ENCODE results near the gene SERPINA6.
"Not testable (repeated sequence)": the region's sequence is repeated elsewhere in the genome, so short reads cannot be mapped to it uniquely, and the experiment has no call there.

The SERPINA6 gene

DNA sequence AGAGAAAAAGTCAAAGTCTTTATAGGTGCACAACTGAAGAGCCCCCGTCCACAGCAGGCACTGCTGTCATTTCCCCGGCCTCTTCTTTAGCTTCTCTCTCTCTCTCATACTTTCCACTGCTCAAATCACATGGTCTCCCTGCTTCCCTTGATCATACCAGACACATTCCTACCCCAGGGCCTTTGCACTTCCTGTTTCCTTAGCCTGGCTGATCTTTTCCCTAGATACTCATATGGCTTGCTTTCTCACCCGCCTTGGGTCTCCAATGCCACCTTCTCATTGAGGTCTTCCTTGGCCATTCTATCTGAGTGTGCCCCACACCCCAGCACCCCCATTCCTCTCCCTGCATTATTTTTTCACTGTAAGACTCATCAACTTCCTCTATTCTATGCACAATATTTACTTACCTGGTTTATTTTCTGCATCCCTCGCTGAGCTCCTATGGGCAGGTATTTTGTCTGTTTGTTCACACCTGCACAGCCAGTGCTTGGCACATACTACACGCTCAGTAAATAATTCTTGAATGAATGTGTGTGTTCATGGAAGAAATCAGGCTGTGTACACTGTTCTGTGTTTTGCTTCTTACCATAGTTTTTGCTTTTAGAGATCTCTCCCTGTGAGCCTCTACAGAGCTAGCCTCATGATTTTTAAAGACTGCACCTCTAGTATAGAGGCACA, 33.4 kb upstream of the SERPINA6 start:
- no peaks in the 10 kb centered on the region for H3K27me3 ChIP-seq (ENCODE audit: insufficient read depth, low read length, poor library complexity, severe bottlenecking)
- H3K79me2 ChIP-seq (ENCODE audit: insufficient read depth, low read length) = no peaks in the 10 kb centered on the region
- no peak overlapping the region for H2AFZ ChIP-seq (ENCODE audit: low read length)
- no peaks in the 10 kb centered on the region for H3K4me1 ChIP-seq (ENCODE audit: insufficient read depth, low read length, poor library complexity, severe bottlenecking)
- TF ChIP-seq EZH2phosphoT487 (IDR thresholded peaks at IDR 0.05; ENCODE audit: borderline replicate concordance) (no peak), CTCF (conservative IDR thresholded peaks at IDR 0.05; ENCODE audit: low read length) (no peak)
- H3F3A ChIP-seq (ENCODE audit: low read depth) = no peaks in the 10 kb centered on the region
- no peak overlapping the region for H3K4me2 ChIP-seq (ENCODE audit: low read depth, low read length, poor library complexity, severe bottlenecking)
- H3K9me2 ChIP-seq (replicated peaks; ENCODE audit: low read depth, low read length) = no peaks in the 10 kb centered on the region
- no peaks in the 10 kb centered on the region for H4K20me1 ChIP-seq (ENCODE audit: insufficient read depth, low read length, poor library complexity, severe bottlenecking)
- no peak overlapping the region for H3K4me3 ChIP-seq (ENCODE audit: low read length, poor library complexity, severe bottlenecking)
- H3K9me3 ChIP-seq (ENCODE audit: insufficient read depth, low read depth, low read length) = no peaks in the 10 kb centered on the region; the same call in 1 of the 2 replicates
- no peaks in the 10 kb centered on the region for H3K36me3 ChIP-seq (ENCODE audit: insufficient read depth, low read length)
- no peak overlapping the region for H3K9ac ChIP-seq (ENCODE audit: low read depth, low read length, poor library complexity, severe bottlenecking)

DNA sequence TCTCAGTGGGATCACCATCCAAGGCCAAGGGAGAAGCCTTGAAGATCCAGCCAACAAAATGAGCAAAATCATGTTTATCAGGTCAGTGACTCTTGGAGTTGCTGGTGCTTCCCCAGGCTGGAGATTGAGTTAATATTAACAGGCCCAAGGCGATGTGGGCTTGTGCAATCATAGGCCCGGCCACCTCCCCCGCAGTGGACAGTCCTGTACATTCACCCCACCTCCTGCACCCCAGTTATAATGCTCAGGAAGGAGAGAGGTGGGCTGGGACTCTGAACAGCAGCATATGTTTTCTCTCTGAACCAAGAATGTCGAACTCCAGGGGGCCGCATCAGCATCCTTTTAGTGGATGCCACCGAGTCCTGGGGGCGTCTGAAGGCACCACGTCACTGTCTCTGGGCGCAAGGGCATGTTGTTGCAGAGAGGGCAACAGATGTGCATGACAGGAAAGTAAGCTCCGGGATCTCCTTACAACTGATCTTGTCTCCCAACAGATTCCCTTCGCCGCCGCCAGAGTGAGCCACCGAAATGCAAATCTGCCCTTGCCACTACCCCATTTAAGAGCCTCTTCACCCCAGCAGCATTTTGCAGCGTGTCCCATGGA, 32.2 kb upstream of the SERPINA6 start:
- Histone ChIP-seq H3K9ac (ENCODE audit: low read depth, low read length, poor library complexity, severe bottlenecking) (no peak overlapping the region), H3K4me2 (ENCODE audit: low read depth, low read length, poor library complexity, severe bottlenecking) (no peak overlapping the region), H2AFZ (ENCODE audit: low read length) (no peak overlapping the region), H3K9me3 (ENCODE audit: insufficient read depth, low read depth, low read length) (no peaks in the 10 kb centered on the region; the same call in 1 of the 2 replicates), H3K79me2 (ENCODE audit: insufficient read depth, low read length) (no peaks in the 10 kb centered on the region), H3K36me3 (ENCODE audit: insufficient read depth, low read length) (no peaks in the 10 kb centered on the region), H3K4me3 (ENCODE audit: low read length, poor library complexity, severe bottlenecking) (no peak overlapping the region), H3K27me3 (ENCODE audit: insufficient read depth, low read length, poor library complexity, severe bottlenecking) (no peaks in the 10 kb centered on the region), H3K4me1 (ENCODE audit: insufficient read depth, low read length, poor library complexity, severe bottlenecking) (no peaks in the 10 kb centered on the region), H3F3A (ENCODE audit: low read depth) (no peaks in the 10 kb centered on the region), H3K9me2 (replicated peaks; ENCODE audit: low read depth, low read length) (no peaks in the 10 kb centered on the region), H4K20me1 (ENCODE audit: insufficient read depth, low read length, poor library complexity, severe bottlenecking) (no peaks in the 10 kb centered on the region)
- no peak for TF ChIP-seq CTCF (conservative IDR thresholded peaks at IDR 0.05; ENCODE audit: low read length)
- no peak for TF ChIP-seq EZH2phosphoT487 (IDR thresholded peaks at IDR 0.05; ENCODE audit: borderline replicate concordance)

- Histone ChIP-seq H3K9me3 (ENCODE audit: insufficient read depth, low read depth, low read length) (no peaks in the 10 kb centered on the region; the same call in 1 of the 2 replicates), H3K27me3 (ENCODE audit: insufficient read depth, low read length, poor library complexity, severe bottlenecking) (no peaks in the 10 kb centered on the region), H4K20me1 (ENCODE audit: insufficient read depth, low read length, poor library complexity, severe bottlenecking) (no peaks in the 10 kb centered on the region), H3K4me2 (ENCODE audit: low read depth, low read length, poor library complexity, severe bottlenecking) (no peak overlapping the region), H3K9ac (ENCODE audit: low read depth, low read length, poor library complexity, severe bottlenecking) (no peak overlapping the region), H3K36me3 (ENCODE audit: insufficient read depth, low read length) (no peaks in the 10 kb centered on the region), H2AFZ (ENCODE audit: low read length) (no peak overlapping the region), H3F3A (ENCODE audit: low read depth) (no peaks in the 10 kb centered on the region), H3K4me1 (ENCODE audit: insufficient read depth, low read length, poor library complexity, severe bottlenecking) (no peaks in the 10 kb centered on the region), H3K4me3 (ENCODE audit: low read length, poor library complexity, severe bottlenecking) (no peak overlapping the region), H3K9me2 (replicated peaks; ENCODE audit: low read depth, low read length) (no peaks in the 10 kb centered on the region), H3K79me2 (ENCODE audit: insufficient read depth, low read length) (no peaks in the 10 kb centered on the region)
- TF ChIP-seq CTCF (conservative IDR thresholded peaks at IDR 0.05; ENCODE audit: low read length) (no peak), EZH2phosphoT487 (IDR thresholded peaks at IDR 0.05; ENCODE audit: borderline replicate concordance) (no peak)
These were observed 31.6 kb upstream of the SERPINA6 start for GRCh38 chr14:94354638-94355185.

DNA sequence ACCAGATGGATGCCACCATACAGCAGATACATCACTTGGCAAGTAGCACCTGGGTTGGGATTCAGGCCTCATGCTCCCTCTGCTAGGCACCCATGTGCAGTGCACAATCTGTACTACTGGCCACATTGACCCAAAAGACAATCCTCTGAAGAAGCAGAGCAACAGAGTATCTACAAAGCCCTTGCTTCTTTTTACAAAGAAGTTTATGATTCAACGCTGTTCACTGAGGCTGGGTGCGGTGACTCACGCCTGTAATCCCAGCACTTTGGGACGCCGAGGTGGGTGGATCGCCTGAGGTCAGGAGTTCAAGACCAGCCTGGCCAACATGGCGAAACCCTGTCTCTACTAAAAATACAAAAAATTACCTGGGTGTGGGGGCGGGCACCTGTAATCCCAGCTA, 31.1 kb upstream of the SERPINA6 start:
- H3K36me3 ChIP-seq (ENCODE audit: insufficient read depth, low read length); H3K27me3 ChIP-seq (ENCODE audit: insufficient read depth, low read length, poor library complexity, severe bottlenecking); H3K4me2 ChIP-seq (ENCODE audit: low read depth, low read length, poor library complexity, severe bottlenecking); H3K79me2 ChIP-seq (ENCODE audit: insufficient read depth, low read length); H3K4me1 ChIP-seq (ENCODE audit: insufficient read depth, low read length, poor library complexity, severe bottlenecking); H2AFZ ChIP-seq (ENCODE audit: low read length); H3F3A ChIP-seq (ENCODE audit: low read depth); H3K9me3 ChIP-seq (ENCODE audit: insufficient read depth, low read depth, low read length); H3K9me2 ChIP-seq (replicated peaks; ENCODE audit: low read depth, low read length); H4K20me1 ChIP-seq (ENCODE audit: insufficient read depth, low read length, poor library complexity, severe bottlenecking); H3K9ac ChIP-seq (ENCODE audit: low read depth, low read length, poor library complexity, severe bottlenecking); H3K4me3 ChIP-seq (ENCODE audit: low read length, poor library complexity, severe bottlenecking): not testable (repeated sequence)
